SJCRH30 (cell line): Measurements from ENCODE around the gene SNRPD3. TPM values are rescaled to one million over a fixed set of nuclear protein-coding genes. Genes with fewer than 3 reads are reported as not detected.
"Not testable (repeated sequence)": the region's sequence is repeated elsewhere in the genome, so short reads cannot be mapped to it uniquely, and the experiment has no call there.

ENCODE experiments used
- DNase-seq, 2 experiments: peaks; one replicate each; pipeline ENCODE4 v3.0.0-alpha.2; 2015 to 2020
- H3K27ac ChIP-seq: fragments of 250-450 bp; sonication (Bioruptor Pico); 2 replicates; pipeline ENCODE4 v1.5.1; 2020; ENCODE audit warnings: mild to moderate bottlenecking, moderate library complexity
- H3K27me3 ChIP-seq: fragments of 250-450 bp; sonication (Bioruptor Pico); 2 replicates; pipeline ENCODE4 v1.5.1; 2020; ENCODE audit warnings: mild to moderate bottlenecking, moderate library complexity
- H3K36me3 ChIP-seq: fragments of 250-450 bp; sonication (Bioruptor Pico); 2 replicates; pipeline ENCODE4 v1.5.1; 2020; ENCODE audit warnings: mild to moderate bottlenecking, moderate library complexity
- H3K4me1 ChIP-seq: fragments of 250-450 bp; sonication (Bioruptor Pico); 2 replicates; pipeline ENCODE4 v1.5.1; 2020; ENCODE audit warnings: mild to moderate bottlenecking, moderate library complexity
- H3K4me3 ChIP-seq: fragments of 250-450 bp; sonication (Bioruptor Pico); 2 replicates; pipeline ENCODE4 v1.5.1; 2020; ENCODE audit warnings: mild to moderate bottlenecking, moderate library complexity
- H3K9me3 ChIP-seq: fragments of 250-450 bp; sonication (Bioruptor Pico); replicated peaks from 2 replicates; pipeline ENCODE4 v1.5.1; 2020; ENCODE audit warnings: mild to moderate bottlenecking, moderate library complexity
- total RNA-seq: library from RNA; depleted of rRNA; stranded (reverse); fragments of >200 nt; shearing (Covaris generic); gene quantifications from 2 replicates; pipeline ENCODE4 v1.2.3, GENCODE V29; 2014

The SNRPD3 gene
- total RNA-seq, 1 experiment from 2014 or later: 252 TPM

- Histone ChIP-seq H3K27me3 (no peaks in the 10 kb centered on the region), H3K9me3 (no peaks in the 10 kb centered on the region), H3K4me3 (no peak overlapping the region), H3K36me3 (peaks cover 16% of the 10 kb centered on the region), H3K27ac (no peak overlapping the region), H3K4me1 (peaks cover 18% of the 10 kb centered on the region)
- DNase-seq: no peak
Observed at GRCh38 chr22:24550028-24550901, 5.5 kb upstream of the SNRPD3 start.

- Histone ChIP-seq H3K4me3 (no peak overlapping the region), H3K4me1 (peaks cover 10% of the 10 kb centered on the region), H3K27me3 (no peaks in the 10 kb centered on the region), H3K9me3 (no peaks in the 10 kb centered on the region), H3K27ac (no peak overlapping the region), H3K36me3 (peaks cover 16% of the 10 kb centered on the region)
- DNase-seq: no peak
Observed at GRCh38 chr22:24550902-24551435, 4.8 kb upstream of the SNRPD3 start.

GRCh38 chr22:24552503-24553286 is 3.1 kb upstream of the SNRPD3 start:
- not testable (repeated sequence) for H3K27ac ChIP-seq, H3K4me3 ChIP-seq, H3K9me3 ChIP-seq

GRCh38 chr22:24553597-24554312 is 2.0 kb upstream of the SNRPD3 start:
- peak in 1 of 2 experiments; percentile 27 for DNase-seq
- peaks cover 16% of the 10 kb centered on the region for H3K4me1 ChIP-seq
- H3K27ac ChIP-seq: peak overlapping the region; percentile 83
- no peaks in the 10 kb centered on the region for H3K9me3 ChIP-seq
- no peaks in the 10 kb centered on the region for H3K27me3 ChIP-seq
- peaks cover 16% of the 10 kb centered on the region for H3K36me3 ChIP-seq
- peak overlapping the region; percentile 92 for H3K4me3 ChIP-seq

More at GRCh38 chr22:24552503-24553286, 3.1 kb upstream of the SNRPD3 start:
- DNase-seq: peak; percentile 37 to 57
- H3K36me3 ChIP-seq, H3K27me3 ChIP-seq: not testable (repeated sequence)
- H3K4me1 ChIP-seq: peaks cover 16% of the 10 kb centered on the region

GRCh38 chr22:24554313-24555164 is 1.3 kb upstream of the SNRPD3 start, which contains the start of gene GUCD1:
TSS of gene GUCD1 (minus strand) at chr22:24555138. CDS start at chr22:24554991, 147 bp downstream.
- peak within 1 kb of the TSS; percentile 98 for H3K27ac ChIP-seq
- H3K27me3 ChIP-seq: no peaks in the 10 kb centered on the region
- H3K36me3 ChIP-seq: peaks cover 21% of the 10 kb centered on the region
- H3K4me3 ChIP-seq: peak within 1 kb of the TSS; percentile 92
- peak; percentile 26 to 52 for DNase-seq
- H3K9me3 ChIP-seq: no peaks in the 10 kb centered on the region
- peaks cover 16% of the 10 kb centered on the region for H3K4me1 ChIP-seq

GRCh38 chr22:24559471-24559870 is 3.7 kb downstream of the SNRPD3 start:
- no peak for DNase-seq
- no peak overlapping the region for H3K4me3 ChIP-seq
- no peaks in the 10 kb centered on the region for H3K9me3 ChIP-seq
- no peaks in the 10 kb centered on the region for H3K27me3 ChIP-seq
- peaks cover 8% of the 10 kb centered on the region for H3K4me1 ChIP-seq
- H3K27ac ChIP-seq: no peak overlapping the region
- peaks cover 53% of the 10 kb centered on the region for H3K36me3 ChIP-seq

- no peak for DNase-seq
- H3K36me3 ChIP-seq: peaks cover 56% of the 10 kb centered on the region
Observed at GRCh38 chr22:24563246-24563645, 7.4 kb downstream of the SNRPD3 start.

GRCh38 chr22:24564376-24565058 is 8.7 kb downstream of the SNRPD3 start:
- H3K4me3 ChIP-seq: no peak overlapping the region
- DNase-seq: no peak
- H3K36me3 ChIP-seq: peaks cover 58% of the 10 kb centered on the region
- H3K4me1 ChIP-seq: no peaks in the 10 kb centered on the region
- no peaks in the 10 kb centered on the region for H3K27me3 ChIP-seq
- no peaks in the 10 kb centered on the region for H3K9me3 ChIP-seq
- no peak overlapping the region for H3K27ac ChIP-seq

More at GRCh38 chr22:24563246-24563645, 7.4 kb downstream of the SNRPD3 start:
- no peak overlapping the region for H3K27ac ChIP-seq
- no peak overlapping the region for H3K4me3 ChIP-seq
- no peaks in the 10 kb centered on the region for H3K9me3 ChIP-seq
- no peaks in the 10 kb centered on the region for H3K27me3 ChIP-seq
- H3K4me1 ChIP-seq: no peaks in the 10 kb centered on the region

- H3K36me3 ChIP-seq: peaks cover 61% of the 10 kb centered on the region
- no peaks in the 10 kb centered on the region for H3K4me1 ChIP-seq
- DNase-seq: no peak
- no peak overlapping the region for H3K4me3 ChIP-seq
- no peaks in the 10 kb centered on the region for H3K27me3 ChIP-seq
- no peaks in the 10 kb centered on the region for H3K9me3 ChIP-seq
- H3K27ac ChIP-seq: no peak overlapping the region
Observed at GRCh38 chr22:24565077-24565476, 9.3 kb downstream of the SNRPD3 start.

- Histone ChIP-seq H3K4me1 (no peaks in the 10 kb centered on the region), H3K9me3 (no peaks in the 10 kb centered on the region), H3K27ac (no peak overlapping the region), H3K36me3 (peaks cover 67% of the 10 kb centered on the region), H3K27me3 (no peaks in the 10 kb centered on the region), H3K4me3 (no peak overlapping the region)
- DNase-seq: no peak
Observed at GRCh38 chr22:24566899-24567511, 11.2 kb downstream of the SNRPD3 start.

- no peak for DNase-seq
- Histone ChIP-seq H3K4me3 (no peak overlapping the region), H3K36me3 (peaks cover 66% of the 10 kb centered on the region)
Observed at GRCh38 chr22:24567668-24568067, 11.9 kb downstream of the SNRPD3 start.

GRCh38 chr22:24571266-24571665 is 15.5 kb downstream of the SNRPD3 start:
- no peak for DNase-seq
- peaks cover 71% of the 10 kb centered on the region for H3K36me3 ChIP-seq
- H3K27me3 ChIP-seq: no peaks in the 10 kb centered on the region
- H3K4me3 ChIP-seq: no peak overlapping the region
- H3K27ac ChIP-seq: no peak overlapping the region
- H3K4me1 ChIP-seq: no peaks in the 10 kb centered on the region
- H3K9me3 ChIP-seq: no peaks in the 10 kb centered on the region

More at GRCh38 chr22:24567668-24568067, 11.9 kb downstream of the SNRPD3 start:
- no peaks in the 10 kb centered on the region for H3K4me1 ChIP-seq
- H3K27me3 ChIP-seq: no peaks in the 10 kb centered on the region
- no peaks in the 10 kb centered on the region for H3K9me3 ChIP-seq
- no peak overlapping the region for H3K27ac ChIP-seq

GRCh38 chr22:24576778-24577177 is 21.0 kb downstream of the SNRPD3 start:
- no peaks in the 10 kb centered on the region for H3K9me3 ChIP-seq
- H3K36me3 ChIP-seq: peaks cover 43% of the 10 kb centered on the region
- no peak overlapping the region for H3K4me3 ChIP-seq
- no peaks in the 10 kb centered on the region for H3K27me3 ChIP-seq
- DNase-seq: no peak
- no peaks in the 10 kb centered on the region for H3K4me1 ChIP-seq
- H3K27ac ChIP-seq: no peak overlapping the region
